Activated CD8-positive, alpha-beta memory T cell treated with anti-CD3 and anti-CD28 coated beads, Interleukin-2, amount 50 U/mL, for 1 hour (primary cell): ENCODE results near the gene HES3.

ENCODE experiments used
- DNase-seq: peaks from one replicate; pipeline ENCODE4 v3.0.0-alpha.2; 2020; ENCODE audit errors: extremely low read depth

Gene HES3

GRCh38 chr1:6245869-6246496 is 2.0 kb downstream of the HES3 start:
- DNase-seq = no peak

GRCh38 chr1:6246497-6247467 is 2.8 kb downstream of the HES3 start:
- DNase-seq = peak; percentile 45

DNA sequence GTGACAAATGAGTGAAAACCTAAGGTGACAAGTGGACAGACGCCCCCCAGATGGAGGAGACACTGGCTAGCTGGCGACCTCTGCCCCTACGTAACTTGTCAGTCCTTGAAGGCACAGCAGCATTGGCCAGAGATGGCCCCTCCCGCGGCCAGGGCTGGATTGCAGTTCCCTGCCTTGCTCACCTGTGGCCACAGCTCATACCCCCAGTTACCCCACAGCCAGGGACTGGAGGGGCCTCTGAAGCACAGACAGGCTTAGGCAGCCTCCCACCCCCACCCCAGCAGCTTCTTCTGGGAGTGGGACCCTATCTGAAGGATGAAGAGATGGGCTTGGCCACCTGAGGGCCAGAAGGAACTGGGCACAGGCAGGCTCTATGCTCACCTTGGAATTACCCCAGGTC is 3.7 kb downstream of the HES3 start:
- DNase-seq = no peak

GRCh38 chr1:6248161-6248776 is 4.3 kb downstream of the HES3 start:
- no peak for DNase-seq

GRCh38 chr1:6248932-6249738 is 5.2 kb downstream of the HES3 start:
- DNase-seq = no peak

DNA sequence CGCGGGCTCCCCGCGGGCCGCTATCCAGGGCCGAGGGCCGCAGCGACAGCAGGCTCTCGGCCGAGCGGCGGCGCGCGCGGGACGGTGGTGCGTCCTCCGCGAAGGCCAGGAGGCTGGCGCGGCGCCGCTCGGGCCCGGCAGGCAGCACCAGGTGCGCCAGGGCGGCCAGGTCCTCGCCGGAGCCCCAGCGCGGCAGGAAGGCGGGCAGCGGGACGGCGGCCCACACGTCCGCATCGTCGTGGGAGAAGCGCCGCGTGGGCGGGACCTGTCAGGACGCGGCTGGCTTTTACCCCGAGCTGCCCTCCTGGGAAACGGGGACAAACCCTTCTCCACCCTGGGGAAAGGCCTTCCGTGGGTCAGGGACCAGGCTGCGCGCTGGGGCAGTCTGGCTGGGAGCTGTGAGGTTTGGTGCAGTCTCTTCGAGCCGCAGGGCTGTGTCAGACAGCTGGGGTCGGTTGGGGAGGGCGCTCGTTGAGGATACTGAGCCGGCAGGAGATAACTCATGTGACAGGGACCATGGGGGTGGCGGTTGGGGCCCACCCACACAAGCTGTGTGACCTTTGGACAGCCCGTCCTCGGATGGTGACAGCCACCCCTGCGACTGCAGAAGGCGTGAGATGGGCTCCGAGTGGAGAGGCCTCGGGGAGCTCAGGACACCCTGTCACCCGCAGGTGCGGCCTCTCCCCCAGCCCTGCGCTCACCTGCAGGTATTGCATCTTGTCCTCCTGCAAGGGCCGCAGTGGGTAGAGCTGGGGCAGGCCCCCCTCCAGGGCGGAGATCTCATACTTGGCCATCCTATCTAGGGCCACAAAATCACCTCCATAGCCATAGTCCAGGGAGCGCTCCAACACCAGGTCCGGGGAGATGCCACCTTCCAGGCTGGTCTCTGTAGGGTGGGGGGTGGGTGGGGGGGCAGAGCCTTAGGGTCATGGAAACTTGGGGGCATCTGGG is 6.0 kb downstream of the HES3 start:
- DNase-seq = no peak

GRCh38 chr1:6251233-6251632 is 7.3 kb downstream of the HES3 start:
- no peak for DNase-seq

DNA sequence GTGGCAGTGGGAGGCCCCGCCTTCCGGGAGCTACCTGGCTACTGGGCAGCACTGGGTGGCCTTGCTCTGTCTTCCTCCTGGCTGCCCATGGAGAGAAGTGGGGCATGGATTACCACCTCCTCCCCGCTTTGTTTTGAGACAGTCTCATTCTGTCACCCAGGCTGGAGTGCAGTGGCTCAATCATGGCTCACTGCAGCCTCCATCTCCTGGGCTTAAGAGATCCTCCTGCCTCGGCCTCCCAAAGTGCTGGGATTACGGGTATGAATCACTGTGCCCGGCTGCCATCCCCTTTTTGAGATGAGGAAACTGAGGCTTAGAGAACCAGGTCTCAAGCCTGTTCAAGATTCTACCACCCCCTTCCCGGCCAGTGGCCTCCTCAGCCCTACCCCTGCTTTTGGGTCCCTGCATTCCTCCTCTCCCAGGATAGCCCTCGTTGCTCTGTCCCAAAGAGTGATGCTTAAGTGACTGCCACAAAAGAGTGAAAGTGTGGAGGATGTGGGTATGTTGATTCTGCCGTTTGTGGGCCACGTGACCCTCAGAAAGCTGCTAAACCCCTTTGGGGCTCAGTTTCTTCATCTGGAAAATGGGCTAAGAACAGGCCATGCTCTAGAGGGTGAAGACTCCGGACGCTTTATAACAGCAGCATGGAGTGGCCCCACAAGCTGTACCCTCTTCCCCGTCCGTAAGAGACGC is 7.8 kb downstream of the HES3 start:
- DNase-seq = no peak

DNA sequence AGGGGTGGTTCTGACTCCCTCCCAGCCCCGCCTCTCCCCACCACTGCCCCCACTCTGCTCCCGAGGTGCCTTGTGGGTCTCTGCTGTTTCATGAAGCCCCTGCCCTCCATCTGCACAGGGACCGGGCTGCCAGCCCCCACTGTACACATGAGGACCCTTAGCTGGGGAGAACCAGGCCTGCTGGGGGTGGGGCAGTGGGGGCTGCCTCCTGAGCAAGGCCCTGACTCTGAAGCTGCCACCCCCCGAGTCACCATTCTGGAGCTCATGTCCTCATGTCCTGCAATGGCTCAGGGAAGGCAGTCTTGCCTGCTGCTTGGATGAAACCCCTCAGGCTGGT is 8.4 kb downstream of the HES3 start:
- DNase-seq = no peak

DNA sequence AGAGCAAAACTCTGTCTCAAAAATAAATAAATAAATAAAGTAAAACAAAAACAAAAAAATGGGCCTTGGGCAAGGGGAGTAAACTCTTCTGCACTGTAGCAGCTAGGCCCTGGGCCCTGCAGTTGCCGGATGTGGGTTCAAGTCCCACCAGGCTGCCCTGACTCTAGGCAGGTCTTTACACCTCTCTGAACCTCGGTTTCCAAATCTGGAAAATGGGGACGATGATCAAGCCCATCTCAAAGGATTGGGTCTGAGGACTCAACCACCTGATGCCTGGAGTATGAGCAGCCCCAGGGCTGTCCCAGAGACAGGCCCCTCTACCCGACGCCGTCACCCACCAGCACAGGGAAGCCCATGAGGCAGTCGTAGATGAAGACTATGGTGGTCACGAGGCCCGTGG is 9.4 kb downstream of the HES3 start:
- no peak for DNase-seq

DNA sequence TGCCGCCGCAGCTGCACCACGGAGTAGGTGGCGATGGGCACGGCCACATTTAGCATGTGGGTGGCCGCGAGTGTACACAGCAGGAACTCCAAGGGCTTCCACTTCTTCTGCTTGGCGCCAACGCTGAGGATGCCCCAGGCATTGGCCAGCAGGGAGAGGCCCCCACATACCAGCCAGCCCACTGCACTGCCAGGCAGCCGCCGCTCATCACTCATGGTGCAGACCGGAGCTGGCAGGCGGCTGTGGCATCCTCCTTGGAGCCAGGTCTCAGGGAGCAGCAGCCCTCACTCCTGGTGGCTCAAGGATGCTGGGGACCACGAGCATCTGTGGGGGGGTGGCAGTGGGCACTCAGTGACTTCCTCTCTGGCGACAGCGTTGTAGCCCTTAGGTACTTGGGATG is 10.7 kb downstream of the HES3 start:
- DNase-seq = no peak

GRCh38 chr1:6256645-6257044 is 12.7 kb downstream of the HES3 start:
- no peak for DNase-seq

DNA sequence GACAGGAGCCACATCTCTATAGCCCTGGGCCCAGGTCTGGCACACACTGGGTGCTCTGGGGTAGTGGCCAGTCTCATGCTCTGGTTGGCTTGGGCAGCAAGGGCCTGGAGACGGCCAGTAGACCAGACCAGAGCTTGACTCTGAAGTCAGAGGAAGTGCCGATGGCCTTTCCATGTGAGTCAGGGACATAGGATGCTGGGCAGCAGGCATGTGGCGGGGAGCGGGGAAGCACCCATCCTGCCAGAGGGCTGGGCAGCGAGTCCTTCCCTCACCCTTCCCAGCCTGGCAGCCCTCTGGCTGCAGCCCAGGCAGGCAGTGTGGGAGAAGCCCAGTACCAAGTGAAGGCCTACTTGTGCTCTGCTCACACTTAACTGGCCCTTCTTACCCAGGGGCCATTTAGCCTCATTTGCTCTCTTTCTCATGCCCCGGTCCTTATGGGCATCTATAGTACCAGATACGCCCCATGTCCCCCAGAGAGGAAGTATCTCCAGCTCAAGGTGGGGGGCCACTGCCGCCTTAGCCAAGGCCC is 13.6 kb downstream of the HES3 start:
- no peak for DNase-seq

- no peak for DNase-seq
Measured at GRCh38 chr1:6258675-6259074, 14.7 kb downstream of the HES3 start.

GRCh38 chr1:6259491-6260362 is 15.7 kb downstream of the HES3 start:
- DNase-seq = peak; percentile 40

- DNase-seq = no peak
Measured at GRCh38 chr1:6260433-6260934, 16.5 kb downstream of the HES3 start.

DNA sequence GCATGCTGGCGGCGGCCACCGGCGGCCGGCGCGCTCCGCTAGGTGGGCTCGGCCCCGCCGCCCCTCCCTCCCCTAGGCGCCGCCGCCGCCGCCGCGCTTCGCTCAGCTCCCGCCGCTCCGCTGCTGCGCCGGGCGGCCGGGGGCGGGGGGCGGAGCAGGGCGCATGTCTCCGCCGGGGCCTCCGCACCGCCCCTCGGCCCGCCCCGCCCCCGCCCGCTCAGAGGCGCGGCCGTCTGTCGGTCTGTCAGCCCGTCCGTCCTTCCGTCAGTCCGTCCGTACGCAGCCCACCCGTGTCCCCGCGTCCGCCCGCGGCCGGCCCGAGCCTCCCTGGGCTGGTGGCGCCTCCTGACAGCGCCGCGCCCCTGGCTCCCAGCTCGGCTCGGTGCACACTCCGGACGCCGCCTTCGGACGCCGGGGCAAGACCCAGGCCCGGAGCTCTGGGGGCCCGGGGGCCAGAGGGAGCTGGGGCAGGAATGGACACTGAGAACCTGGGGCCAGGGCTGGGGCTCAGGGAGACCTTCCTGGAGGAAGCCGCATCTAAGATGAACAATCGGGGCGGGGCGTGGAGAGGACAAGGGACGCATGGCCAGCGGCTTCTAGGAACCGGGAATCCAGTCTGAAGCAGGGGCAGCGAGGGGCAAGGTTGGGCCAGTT is 17.1 kb downstream of the HES3 start, which contains the start of gene GPR153:
Gene GPR153 (minus strand): TSS at position 138 of the 654 bp plus-strand sequence. CDS start 6,193 bp downstream, outside the sequence.
- no peak for DNase-seq

- DNase-seq = no peak
Measured at GRCh38 chr1:6261615-6261995, 17.6 kb downstream of the HES3 start.
